Epidermal melanocyte (primary cell): ENCODE measurements around the gene UCN.

ENCODE experiments used
- DNase-seq: peaks from one replicate; pipeline ENCODE4 v3.0.0; 2011; ENCODE audit warnings: low spot score; ENCODE audit not compliant: insufficient read length

Gene UCN

GRCh38 chr2:27262379-27263286 lies 45.6 kb downstream of the UCN start, which contains the start of gene SLC30A3:
Gene SLC30A3 (minus strand): TSS chr2:27263047. CDS start chr2:27262906, 141 bp downstream.
- DNase-seq, result peak; percentile 77

- DNase-seq, result no peak
Observed at GRCh38 chr2:27261926-27262298, 46.3 kb downstream of the UCN start.

- no peak for DNase-seq
Observed at GRCh38 chr2:27261241-27261925, 46.9 kb downstream of the UCN start.

GRCh38 chr2:27258051-27258450 lies 50.2 kb downstream of the UCN start:
- no peak for DNase-seq
